Urinary bladder (tissue), 4 donors: ENCODE data around the gene MRPL49. TPM values are rescaled to one million over a fixed set of nuclear protein-coding genes. Genes with fewer than 3 reads are reported as not detected.
"Not testable (repeated sequence)": the region's sequence is repeated elsewhere in the genome, so short reads cannot be mapped to it uniquely, and the experiment has no call there.

Experiments used
- DNase-seq: peaks from one replicate; pipeline ENCODE4 v3.0.0-alpha.2; 2015; ENCODE audit errors: extremely low spot score
- H3K27ac ChIP-seq: one replicate; pipeline ENCODE4 v1.5.1; 2013; ENCODE audit warnings: low read depth, mild to moderate bottlenecking, moderate library complexity
- H3K36me3 ChIP-seq: one replicate; pipeline ENCODE4 v1.6.1; 2013; ENCODE audit warnings: mild to moderate bottlenecking, moderate library complexity; ENCODE audit not compliant: insufficient read depth
- H3K4me1 ChIP-seq: one replicate; pipeline ENCODE4 v1.6.1; 2013; ENCODE audit warnings: mild to moderate bottlenecking, moderate library complexity; ENCODE audit not compliant: insufficient read depth
- H3K4me3 ChIP-seq: one replicate; pipeline ENCODE4 v1.5.1; 2013; ENCODE audit warnings: low read depth, low read length
- WGBS: extraction: QIAGEN DNeasy Blood & Tissue Kit; methylation state at CpG from one replicate; pipeline ENCODE4 v1.1.7; 2013; 5-methylcytosine and 5-hydroxymethylcytosine counted together
- polyA plus RNA-seq: library from polyadenylated mRNA; stranded (reverse); fragments of 200-250 nt; gene quantifications from one replicate; pipeline ENCODE4 v1.2.3, GENCODE V29; 2013
- total RNA-seq: library from RNA; depleted of rRNA; stranded (reverse); fragments of >200 nt; gene quantifications from one replicate; pipeline ENCODE4 v1.2.3, GENCODE V29; 2014
- donor health status: healthy with polysubstance abuse.
- donor health status: healthy.

Gene MRPL49
- total and polyA plus RNA-seq, 2 donors = 26.8 to 55.6 TPM

- no peak for DNase-seq
- WGBS = 85% methylated on average over 15 of the region's 15 CpGs
- H3K4me3 ChIP-seq = no peak overlapping the region
- H3K27ac ChIP-seq = no peak overlapping the region
- no peaks in the 10 kb centered on the region for H3K36me3 ChIP-seq
- H3K4me1 ChIP-seq = no peaks in the 10 kb centered on the region
Observed at GRCh38 chr11:65136515-65137096, 14.5 kb downstream of the MRPL49 start.

- WGBS = 81% methylated on average over 7 of the region's 7 CpGs
- Histone ChIP-seq H3K4me1 (peaks cover 2% of the 10 kb centered on the region), H3K27ac (no peak overlapping the region), H3K4me3 (no peak overlapping the region), H3K36me3 (no peaks in the 10 kb centered on the region)
- no peak for DNase-seq
Observed at GRCh38 chr11:65141896-65142494, 19.9 kb downstream of the MRPL49 start.

- no peak overlapping the region for H3K4me3 ChIP-seq
- WGBS = 78% methylated on average over 2 of the region's 2 CpGs
- H3K4me1 ChIP-seq = peaks cover 2% of the 10 kb centered on the region
- no peak overlapping the region for H3K27ac ChIP-seq
- no peaks in the 10 kb centered on the region for H3K36me3 ChIP-seq
- DNase-seq = no peak
Observed at GRCh38 chr11:65147352-65148075, 25.4 kb downstream of the MRPL49 start.

- WGBS = 88% methylated on average over 5 of the region's 5 CpGs
- DNase-seq = no peak
- H3K27ac ChIP-seq = no peak overlapping the region
- H3K4me1 ChIP-seq = peaks cover 2% of the 10 kb centered on the region
- no peaks in the 10 kb centered on the region for H3K36me3 ChIP-seq
- H3K4me3 ChIP-seq = no peak overlapping the region
Observed at GRCh38 chr11:65148657-65149056, 26.5 kb downstream of the MRPL49 start.

GRCh38 chr11:65150131-65150508, 28.0 kb downstream of the MRPL49 start:
- H3K4me1 ChIP-seq, H3K4me3 ChIP-seq, H3K36me3 ChIP-seq, DNase-seq, H3K27ac ChIP-seq: not testable (repeated sequence)
- WGBS = 68% methylated on average over 10 of the region's 10 CpGs

GRCh38 chr11:65150509-65151299, 28.6 kb downstream of the MRPL49 start:
- Histone ChIP-seq H3K4me1 (peaks cover 2% of the 10 kb centered on the region), H3K27ac (no peak overlapping the region), H3K4me3 (no peak overlapping the region), H3K36me3 (no peaks in the 10 kb centered on the region)
- 18% methylated on average over 12 of the region's 12 CpGs for whole genome bisulfite sequencing
- peak; percentile 60 for DNase-seq

GRCh38 chr11:65151331-65151899, 29.3 kb downstream of the MRPL49 start:
- Histone ChIP-seq H3K4me1 (peaks cover 2% of the 10 kb centered on the region), H3K4me3 (no peak overlapping the region), H3K27ac (no peak overlapping the region), H3K36me3 (no peaks in the 10 kb centered on the region)
- no peak for DNase-seq
- WGBS = 62% methylated on average over 3 of the region's 3 CpGs

GRCh38 chr11:65152122-65152521, 30.0 kb downstream of the MRPL49 start:
- DNase-seq = no peak
- H3K4me1 ChIP-seq = no peaks in the 10 kb centered on the region
- 67% methylated on average over 2 of the region's 2 CpGs for WGBS
- no peak overlapping the region for H3K4me3 ChIP-seq
- no peak overlapping the region for H3K27ac ChIP-seq
- no peaks in the 10 kb centered on the region for H3K36me3 ChIP-seq

GRCh38 chr11:65156256-65156655, 34.1 kb downstream of the MRPL49 start:
- Histone ChIP-seq H3K4me1 (no peaks in the 10 kb centered on the region), H3K27ac (no peak overlapping the region), H3K4me3 (no peak overlapping the region), H3K36me3 (no peaks in the 10 kb centered on the region)
- no peak for DNase-seq
- 95% methylated on average over 3 of the region's 3 CpGs for WGBS

- Histone ChIP-seq H3K4me1 (no peaks in the 10 kb centered on the region), H3K36me3 (no peaks in the 10 kb centered on the region), H3K27ac (no peak overlapping the region), H3K4me3 (no peak overlapping the region)
- WGBS = 93% methylated on average over 3 of the region's 3 CpGs
- no peak for DNase-seq
Observed at GRCh38 chr11:65156926-65157325, 34.8 kb downstream of the MRPL49 start.

GRCh38 chr11:65157336-65157735, 35.2 kb downstream of the MRPL49 start:
- H3K27ac ChIP-seq = no peak overlapping the region
- H3K4me1 ChIP-seq = no peaks in the 10 kb centered on the region
- 72% methylated on average over 3 of the region's 3 CpGs for WGBS
- no peak for DNase-seq
- no peaks in the 10 kb centered on the region for H3K36me3 ChIP-seq
- no peak overlapping the region for H3K4me3 ChIP-seq

- no peak overlapping the region for H3K4me3 ChIP-seq
- 74% methylated on average over 5 of the region's 5 CpGs for WGBS
- DNase-seq = no peak
Observed at GRCh38 chr11:65159012-65159411, 36.9 kb downstream of the MRPL49 start.

GRCh38 chr11:65160643-65161042, 38.5 kb downstream of the MRPL49 start:
- no peaks in the 10 kb centered on the region for H3K36me3 ChIP-seq
- no peak overlapping the region for H3K27ac ChIP-seq
- H3K4me3 ChIP-seq = no peak overlapping the region
- DNase-seq = no peak
- 69% methylated on average over 3 of the region's 3 CpGs for WGBS
- no peaks in the 10 kb centered on the region for H3K4me1 ChIP-seq

More at GRCh38 chr11:65159012-65159411, 36.9 kb downstream of the MRPL49 start:
- Histone ChIP-seq H3K27ac (no peak overlapping the region), H3K4me1 (no peaks in the 10 kb centered on the region), H3K36me3 (no peaks in the 10 kb centered on the region)
